GM13976 (cell line): ENCODE results near the gene CSPG4.

Experiments
- DNase-seq: peaks from one replicate; pipeline ENCODE4 v3.0.0; 2012; ENCODE audit warnings: low spot score
- CTCF ChIP-seq: IDR thresholded peaks from 2 replicates; pipeline ENCODE4 v1.5.1; 2012; ENCODE audit warnings: borderline replicate concordance, mild to moderate bottlenecking; ENCODE audit not compliant: insufficient read depth; ENCODE audit errors: extremely low read depth, missing control alignments, control extremely low read depth
- in situ Hi-C: fragments of 300-500 bp; cut with MboI; formaldehyde crosslinking; loops from one replicate; pipeline ENCODE4 v1.12.0; 2022; ENCODE audit warnings: low sequenced_read_pairs, mixed read lengths, inconsistent platforms; ENCODE audit not compliant: unreplicated experiment

Gene CSPG4

GRCh38 chr15:75723847-75724660 is 11.4 kb upstream of the CSPG4 start:
- peak; percentile 87 for DNase-seq
- TF ChIP-seq CTCF, result no peak
- in situ Hi-C loops, result no loop called here

- in situ Hi-C loops, result no loop called here
- no peak for TF ChIP-seq CTCF
- DNase-seq, result no peak
These were observed 10.7 kb upstream of the CSPG4 start for GRCh38 chr15:75723171-75723846.

DNA sequence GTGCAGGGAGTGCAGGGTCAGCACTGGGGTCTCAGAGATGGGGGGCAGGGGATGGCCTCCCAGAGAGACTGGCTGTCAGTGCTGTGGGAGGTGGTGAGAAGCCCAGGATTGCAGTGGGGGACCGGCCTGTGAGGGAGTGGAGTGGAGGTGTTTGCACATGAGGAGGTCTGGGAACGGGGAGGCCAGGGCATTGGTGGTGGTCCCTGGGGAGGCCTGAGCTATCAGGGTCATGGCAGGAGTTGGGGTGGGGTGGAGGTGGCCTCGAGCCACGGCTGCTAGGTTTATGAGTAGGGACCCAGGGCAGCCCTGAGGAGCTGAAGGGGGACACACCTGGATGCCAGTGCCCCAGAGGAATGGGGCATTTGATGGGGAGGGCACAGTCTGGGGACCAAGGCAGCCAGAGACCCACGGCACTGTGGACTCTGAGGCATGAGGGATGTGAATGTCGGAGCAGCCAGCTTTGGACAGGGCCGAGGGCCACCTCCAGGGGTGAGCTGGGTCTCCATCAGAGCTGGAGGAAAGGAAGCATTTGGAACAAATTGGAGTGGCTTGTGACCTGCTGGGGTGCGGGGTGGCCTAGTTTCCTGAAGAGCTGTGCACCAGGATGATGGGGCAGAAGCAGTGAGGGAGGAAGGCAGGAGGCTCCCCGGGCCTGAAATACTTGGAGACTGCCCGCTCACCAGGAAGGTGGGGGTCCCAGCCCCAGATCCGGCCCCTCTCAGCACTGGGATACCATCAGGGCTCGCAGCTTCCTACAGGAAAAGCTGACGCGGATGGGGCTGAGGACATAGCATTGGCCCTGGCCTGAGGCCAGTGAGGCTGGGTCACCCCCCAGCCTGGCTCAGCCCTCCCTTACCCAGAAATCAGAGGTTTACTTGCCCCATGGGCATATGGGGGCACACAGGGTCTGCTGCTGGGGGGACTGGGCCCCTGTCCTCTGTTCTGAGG is 9.5 kb upstream of the CSPG4 start:
- TF ChIP-seq CTCF, result no peak
- in situ Hi-C loops, result no loop called here

GRCh38 chr15:75721480-75721922 is 8.9 kb upstream of the CSPG4 start:
- in situ Hi-C loops, result no loop called here
- no peak for DNase-seq
- no peak for TF ChIP-seq CTCF

More for the DNA sequence above, 9.5 kb upstream of the CSPG4 start:
- peak; percentile 31 for DNase-seq

DNA sequence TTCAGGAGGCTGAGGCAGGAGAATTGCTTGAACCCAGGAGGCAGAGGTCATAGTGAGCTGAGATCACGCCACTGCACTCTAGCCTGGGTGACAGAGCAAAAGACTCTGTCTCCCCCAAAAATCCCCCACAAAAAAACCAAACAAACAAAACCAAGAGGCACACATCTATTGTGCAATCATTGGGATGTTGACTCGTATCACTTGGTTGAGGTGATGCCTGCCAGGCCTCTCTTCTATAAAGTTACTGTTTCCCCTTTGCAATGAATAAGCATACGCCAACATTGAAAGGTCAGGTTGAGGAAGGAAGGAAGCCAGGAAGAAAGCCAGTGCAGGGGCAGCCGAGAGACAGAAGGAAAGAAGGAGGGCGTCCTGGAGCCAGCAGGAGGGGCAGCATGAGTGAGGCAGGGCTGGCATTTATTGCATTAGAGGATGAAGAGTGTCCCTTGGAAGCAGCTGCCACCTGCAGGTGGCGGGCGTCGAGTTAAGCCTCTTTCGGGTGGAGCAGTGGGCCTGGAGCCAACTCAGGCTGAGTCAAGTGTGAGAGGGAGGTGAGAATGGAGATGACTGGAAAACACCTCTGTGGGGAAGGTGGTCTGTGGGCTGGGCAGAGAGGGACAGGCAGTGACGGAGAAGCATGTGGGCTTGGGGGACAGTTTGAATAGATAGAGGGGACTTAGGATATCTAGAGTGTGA is 8.3 kb upstream of the CSPG4 start:
- peak; percentile 66 for DNase-seq
- TF ChIP-seq CTCF, result no peak
- in situ Hi-C loops, result no loop called here
